IMR-90 (cell line): Measurements from ENCODE around the gene CREB5. TPM values are rescaled to one million over a fixed set of nuclear protein-coding genes. Genes with fewer than 3 reads are reported as not detected.

Source experiments
- ATAC-seq: fragments of 200-7000 bp; cut with Tn5 transposase; 2 replicates; pipeline ENCODE4 v1.9.1; 2020; ENCODE audit warnings: low read depth, mild to moderate bottlenecking, moderate library complexity
- BruUV-seq: library from RNA; stranded (reverse); fragments of 400-500 nt; replicated peaks from 2 replicates; lab custom pipeline; 2021; lab: Mats Ljungman, UMichigan
- CTCF ChIA-PET: fragments of 300-600 bp; formaldehyde crosslinking; extraction: SDS; loops from one replicate; lab custom pipeline; 2021; ENCODE audit warnings: antibody characterized with exemption; lab: Yijun Ruan, JAX
- POLR2A ChIA-PET: fragments of 300-600 bp; sonication (Branson Sonifier 250); formaldehyde crosslinking; loops from one replicate; lab custom pipeline; 2022; ENCODE audit warnings: antibody characterized with exemption; ENCODE audit not compliant: unreplicated experiment; lab: Charles Lee
- DNase-seq: peaks from one replicate; pipeline ENCODE4 v3.0.0; 2013
- H2AFZ ChIP-seq: replicated peaks from 2 replicates; pipeline ENCODE3; 2013; ENCODE audit warnings: low read length, mild to moderate bottlenecking; ENCODE audit not compliant: poor library complexity
- H2AK5ac ChIP-seq: 2 replicates; pipeline ENCODE4 v1.6.1; 2013; ENCODE audit warnings: low read depth, low read length, inconsistent platforms
- H2AK9ac ChIP-seq: replicated peaks from 2 replicates; pipeline ENCODE3; 2013; ENCODE audit warnings: mild to moderate bottlenecking, low read depth, low read length, moderate library complexity; ENCODE audit not compliant: poor library complexity
- H2BK120ac ChIP-seq: 2 replicates; pipeline ENCODE4 v1.6.1; 2013; ENCODE audit warnings: low read depth, low read length, inconsistent platforms
- H2BK15ac ChIP-seq: 3 replicates; pipeline ENCODE4 v1.6.1; 2013; ENCODE audit warnings: low read depth, low read length, inconsistent platforms
- H2BK20ac ChIP-seq: 2 replicates; pipeline ENCODE4 v1.6.1; 2013; ENCODE audit warnings: low read depth, mild to moderate bottlenecking, inconsistent platforms, low read length, moderate library complexity
- H2BK5ac ChIP-seq: 2 replicates; pipeline ENCODE4 v1.6.1; 2013; ENCODE audit warnings: mild to moderate bottlenecking, low read depth, low read length, inconsistent platforms; ENCODE audit not compliant: poor library complexity, severe bottlenecking
- H3K14ac ChIP-seq: replicated peaks from 2 replicates; pipeline ENCODE4 v1.6.1; 2013; ENCODE audit warnings: low read depth, low read length, inconsistent platforms
- H3K18ac ChIP-seq: 2 replicates; pipeline ENCODE4 v1.6.1; 2013; ENCODE audit warnings: low read depth, low read length, control low read depth
- H3K23ac ChIP-seq: 2 replicates; pipeline ENCODE4 v1.6.1; 2013; ENCODE audit warnings: low read depth, low read length, inconsistent platforms
- H3K27ac ChIP-seq: 2 replicates; pipeline ENCODE4 v1.5.1; 2013; ENCODE audit warnings: mild to moderate bottlenecking, control low read depth, low read length; ENCODE audit not compliant: insufficient read depth
- H3K27me3 ChIP-seq: 2 replicates; pipeline ENCODE4 v1.6.1; 2013; ENCODE audit warnings: low read length; ENCODE audit not compliant: control insufficient read depth, insufficient read depth
- H3K36me3 ChIP-seq: 2 replicates; pipeline ENCODE4 v1.6.1; 2013; ENCODE audit warnings: low read length, mixed read lengths; ENCODE audit not compliant: control insufficient read depth, insufficient read depth
- H3K4ac ChIP-seq: 2 replicates; pipeline ENCODE4 v1.6.1; 2013; ENCODE audit warnings: low read depth, low read length, inconsistent platforms
- H3K4me1 ChIP-seq: 2 replicates; pipeline ENCODE4 v1.6.1; 2013; ENCODE audit warnings: low read length, mixed read lengths; ENCODE audit not compliant: control insufficient read depth, insufficient read depth
- H3K4me2 ChIP-seq: 2 replicates; pipeline ENCODE4 v1.6.1; 2013; ENCODE audit warnings: low read depth, mild to moderate bottlenecking, control low read depth, low read length, moderate library complexity
- H3K4me3 ChIP-seq: 2 replicates; pipeline ENCODE4 v1.5.1; 2013; ENCODE audit warnings: low read depth, mild to moderate bottlenecking, control low read depth, low read length, moderate library complexity; ENCODE audit not compliant: insufficient read depth
- H3K56ac ChIP-seq: 2 replicates; pipeline ENCODE4 v1.6.1; 2013; ENCODE audit warnings: low read length, inconsistent platforms; ENCODE audit not compliant: insufficient read depth; ENCODE audit errors: extremely low read depth
- H3K79me1 ChIP-seq, 2 experiments: 2 replicates each; pipeline ENCODE4 v1.6.1; 2013; ENCODE audit warnings: low read length in 2 of 2, inconsistent platforms in 1 of 2, low read depth in 1 of 2
- H3K9ac ChIP-seq: 2 replicates; pipeline ENCODE4 v1.6.1; 2013; ENCODE audit warnings: low read depth, low read length, control low read depth
- H3K9me1 ChIP-seq: 2 replicates; pipeline ENCODE4 v1.6.1; 2013; ENCODE audit warnings: low read length, inconsistent platforms; ENCODE audit not compliant: insufficient read depth
- H3K9me3 ChIP-seq: 2 replicates; pipeline ENCODE4 v1.6.1; 2013; ENCODE audit warnings: low read length; ENCODE audit not compliant: control insufficient read depth, insufficient read depth
- H4K20me1 ChIP-seq: 2 replicates; pipeline ENCODE4 v1.6.1; 2013; ENCODE audit warnings: low read length, inconsistent platforms; ENCODE audit not compliant: insufficient read depth
- H4K5ac ChIP-seq: 2 replicates; pipeline ENCODE4 v1.6.1; 2013; ENCODE audit warnings: mild to moderate bottlenecking, low read depth, low read length, control low read depth
- H4K8ac ChIP-seq, 2 experiments: 2 replicates each; pipeline ENCODE4 v1.6.1; 2013; ENCODE audit warnings: low read depth in 2 of 2, low read length in 2 of 2, control low read depth in 1 of 2, inconsistent platforms in 1 of 2
- H4K91ac ChIP-seq: 2 replicates; pipeline ENCODE4 v1.6.1; 2013; ENCODE audit warnings: low read depth, low read length, inconsistent platforms; ENCODE audit not compliant: insufficient read depth
- CTCF ChIP-seq: conservative IDR thresholded peaks from 2 replicates; pipeline ENCODE4 v1.5.1; 2012; ENCODE audit warnings: mild to moderate bottlenecking, low read depth, low read length, improper control_type of control experiment
- ELK1 ChIP-seq: fragments of 150-350 bp; IDR thresholded peaks from 2 replicates; pipeline ENCODE4 v1.6.1; 2016; ENCODE audit warnings: low read depth, mild to moderate bottlenecking, low read length, moderate library complexity, borderline replicate concordance
- NFE2L2 ChIP-seq: fragments of 150-350 bp; IDR thresholded peaks from 2 replicates; pipeline ENCODE4 v1.6.1; 2016; ENCODE audit warnings: low read depth, mild to moderate bottlenecking, low read length
- POLR2A ChIP-seq: IDR thresholded peaks from 2 replicates; pipeline ENCODE4 v1.6.1; 2012; ENCODE audit warnings: mild to moderate bottlenecking, low read depth, low read length
- RAD21 ChIP-seq: IDR thresholded peaks from 2 replicates; pipeline ENCODE4 v1.6.1; 2012; ENCODE audit warnings: low read length, improper control_type of control experiment
- RCOR1 ChIP-seq: IDR thresholded peaks from 2 replicates; pipeline ENCODE4 v1.6.1; 2012; ENCODE audit warnings: mild to moderate bottlenecking, low read length, improper control_type of control experiment; ENCODE audit not compliant: insufficient replicate concordance
- RFX5 ChIP-seq: IDR thresholded peaks from 2 replicates; pipeline ENCODE4 v1.8.0; 2012; ENCODE audit warnings: low read depth, mild to moderate bottlenecking, low read length, moderate library complexity
- SMC3 ChIP-seq: fragments of 150-350 bp; IDR thresholded peaks from 2 replicates; pipeline ENCODE4 v1.6.1; 2016; ENCODE audit warnings: low read depth, mild to moderate bottlenecking, antibody characterized with exemption, low read length, moderate library complexity
- WGBS, 2 experiments: methylation state at CpG; one replicate each; pipeline versions ENCODE4 v1.1.5 to v1.1.7; 2013; ENCODE audit warnings: missing lambda C conversion rate in 2 of 2; ENCODE audit not compliant: insufficient read length in 1 of 2; ENCODE audit errors: extremely low coverage in 2 of 2; 5-methylcytosine and 5-hydroxymethylcytosine counted together
- dilution Hi-C: fragments of 300-500 bp; cut with HindIII; formaldehyde crosslinking; loops from one replicate; pipeline ENCODE4 v1.14.3; 2018; ENCODE audit warnings: low sequenced_read_pairs; ENCODE audit not compliant: unreplicated experiment
- in situ Hi-C: fragments of 300-500 bp; cut with MboI; formaldehyde crosslinking; loops from 3 replicates; pipeline ENCODE4 v1.14.3; 2019; ENCODE audit warnings: low sequenced_read_pairs, inconsistent platforms, mixed read lengths
- intact Hi-C: fragments of 100-400 bp; cut with micrococcal nuclease; formaldehyde crosslinking; loops from 2 replicates; pipeline ENCODE4 v1.10.0; 2022
- polyA plus RNA-seq, 3 experiments: library from polyadenylated mRNA; depleted of rRNA; stranded (reverse); fragments of >200 nt; gene quantifications; 2 replicates each; pipeline ENCODE4 v1.2.3, GENCODE V29; 2012; ENCODE audit warnings: low replicate concordance in 1 of 3
- total RNA-seq: library from RNA; depleted of rRNA; stranded (reverse); fragments of >200 nt; gene quantifications from 2 replicates; pipeline ENCODE4 v1.2.3, GENCODE V29; 2012

The CREB5 gene
- total and polyA plus RNA-seq, 2 of the 4 experiments (the other 2 are of a cell fraction) = 7.3 to 13.1 TPM

GRCh38 chr7:28551331-28551730 lies 139.0 kb downstream of the CREB5 start:
- Histone ChIP-seq H2AK9ac (no peak overlapping the region), H2BK120ac (no peak overlapping the region), H3K4ac (no peak overlapping the region), H2BK5ac (no peak overlapping the region), H3K23ac (no peak overlapping the region), H2BK20ac (no peak overlapping the region), H3K4me1 (peaks cover 2% of the 10 kb centered on the region; the same call in 1 of the 2 replicates), H2AK5ac (no peak overlapping the region), H3K27ac (no peak overlapping the region), H3K79me1 (no peaks in the 10 kb centered on the region), H3K4me2 (peak overlapping the region; percentile 28; the same call in 1 of the 2 replicates), H3K18ac (no peak overlapping the region), H4K91ac (no peak overlapping the region), H2AFZ (no peak overlapping the region), H3K9ac (no peak overlapping the region), H3K36me3 (no peaks in the 10 kb centered on the region), H2BK15ac (no peak overlapping the region), H3K14ac (no peak overlapping the region), H3K27me3 (0 out of 2 replicates have a peak, but pooled peaks cover 1% of the 10 kb centered on the region), H3K9me1 (no peaks in the 10 kb centered on the region), H4K8ac (no peak overlapping the region), H3K56ac (no peak overlapping the region), H3K9me3 (peaks cover 2% of the 10 kb centered on the region), H4K5ac (no peak overlapping the region), H3K4me3 (no peak overlapping the region), H4K20me1 (no peaks in the 10 kb centered on the region)
- TF ChIP-seq RFX5 (no peak), SMC3 (no peak), RCOR1 (no peak), ELK1 (no peak), RAD21 (no peak), NFE2L2 (no peak), CTCF (no peak), POLR2A (no peak)
- ChIA-PET CTCF (no interaction called here), POLR2A (no interaction called here)
- 40% methylated on average over 1 of the region's 5 CpGs; no CpG with 5 or more reads in 1 of the 2 experiments for WGBS, 2 experiments
- ATAC-seq = peak; percentile 77
- no TSS peak for BruUV-seq
- dilution Hi-C loops = no loop called here
- intact Hi-C loops = loop anchor here (5.0 kb wide), 1 partner anchor 134 kb away; no protein-coding TSS in a partner anchor
- in situ Hi-C loops = no loop called here
- peak; percentile 52 for DNase-seq
